NCI-H187 treated with DMSO at 0.1 percent for 48 hours (cell line): Measurements from ENCODE around the gene LGR6.
"Not testable (repeated sequence)": the region's sequence is repeated elsewhere in the genome, so short reads cannot be mapped to it uniquely, and the experiment has no call there.

Experiments
- DNase-seq: peaks from one replicate; lab custom pipeline; 2025; lab: John Stamatoyannopoulos, UW

The LGR6 gene

DNA sequence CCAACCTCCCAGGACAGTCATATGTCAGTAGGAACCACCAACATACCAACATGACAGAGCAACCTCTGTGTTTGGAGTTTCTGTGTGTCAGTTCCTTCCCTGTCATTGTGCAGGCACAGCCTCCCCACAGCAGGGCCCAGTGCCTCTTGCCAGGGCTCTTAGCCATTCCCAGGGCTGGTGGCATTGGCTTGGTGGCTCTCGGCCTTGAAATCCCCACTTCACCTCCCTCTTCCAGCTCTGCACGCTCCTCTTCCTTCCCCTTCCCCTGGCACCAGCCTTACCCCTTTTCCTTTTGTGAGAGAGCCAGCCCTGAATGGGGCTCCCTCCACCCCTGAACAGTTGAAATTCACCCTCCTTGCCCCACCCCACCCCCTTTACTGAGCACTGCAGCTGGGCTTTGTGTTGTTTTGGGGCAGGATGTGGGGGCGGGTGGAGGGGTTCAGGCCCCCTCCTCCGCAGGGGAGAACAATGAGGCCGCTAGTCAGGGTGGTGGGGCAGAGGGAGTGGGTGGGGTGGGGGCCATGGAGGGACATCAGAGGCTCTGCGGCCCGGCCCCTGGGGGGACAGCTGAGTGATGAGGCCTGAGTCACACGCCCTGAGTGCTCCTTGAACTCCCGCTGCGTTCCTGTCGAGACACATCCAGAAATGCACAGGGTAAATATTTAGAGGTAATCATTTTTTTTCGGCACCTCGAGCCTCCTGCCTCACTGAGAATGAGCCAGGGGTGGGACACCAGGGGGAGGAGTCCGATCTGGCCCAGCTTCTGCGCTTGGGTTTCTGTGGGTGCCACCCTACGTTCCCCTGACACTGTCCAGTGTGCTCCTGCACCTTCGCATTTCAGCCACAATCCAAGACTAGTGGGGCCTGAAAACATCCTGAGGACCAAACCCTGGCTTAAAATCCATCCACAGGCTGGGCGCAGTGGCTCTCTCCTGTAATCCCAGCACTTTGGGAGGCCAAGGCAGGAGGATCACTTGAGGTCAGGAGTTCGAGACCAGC is 28.6 kb downstream of the LGR6 start:
- DNase-seq, result peak; percentile 63

DNA sequence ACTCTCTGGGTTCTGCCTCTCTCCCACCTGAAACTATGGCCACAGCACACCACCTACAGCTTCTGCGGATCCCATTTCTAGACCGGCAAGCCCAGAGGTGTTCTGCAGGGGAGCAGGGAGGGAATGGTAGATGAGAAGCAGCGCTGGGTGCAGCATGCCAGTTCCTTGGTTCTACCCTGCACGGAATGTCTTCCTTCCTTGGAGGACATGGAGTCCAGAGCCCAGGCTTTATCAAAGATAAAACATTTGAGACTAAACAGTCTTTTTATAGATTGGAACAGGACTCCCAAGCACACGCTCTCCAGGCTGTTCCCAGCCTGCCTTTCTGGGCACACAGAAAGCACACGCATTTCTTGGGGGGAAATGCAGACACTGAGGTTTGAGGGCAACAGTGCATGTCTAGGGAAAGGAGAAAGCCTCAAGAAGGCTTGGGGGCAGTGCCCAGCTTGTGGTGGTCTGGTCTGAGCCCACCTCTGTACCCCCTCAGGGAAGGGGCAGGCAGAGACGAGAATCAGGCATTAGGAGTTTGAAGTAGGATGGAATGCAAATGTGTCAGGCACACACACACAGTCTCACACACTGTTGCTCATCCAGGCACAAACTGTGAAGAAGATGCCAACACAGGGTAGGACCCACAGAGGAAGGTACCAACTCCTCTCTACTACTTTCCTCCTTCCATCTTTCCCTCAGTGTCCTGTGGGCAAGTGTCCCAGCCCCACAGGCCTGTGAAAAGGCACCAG is 29.7 kb downstream of the LGR6 start:
- DNase-seq, result no peak

DNA sequence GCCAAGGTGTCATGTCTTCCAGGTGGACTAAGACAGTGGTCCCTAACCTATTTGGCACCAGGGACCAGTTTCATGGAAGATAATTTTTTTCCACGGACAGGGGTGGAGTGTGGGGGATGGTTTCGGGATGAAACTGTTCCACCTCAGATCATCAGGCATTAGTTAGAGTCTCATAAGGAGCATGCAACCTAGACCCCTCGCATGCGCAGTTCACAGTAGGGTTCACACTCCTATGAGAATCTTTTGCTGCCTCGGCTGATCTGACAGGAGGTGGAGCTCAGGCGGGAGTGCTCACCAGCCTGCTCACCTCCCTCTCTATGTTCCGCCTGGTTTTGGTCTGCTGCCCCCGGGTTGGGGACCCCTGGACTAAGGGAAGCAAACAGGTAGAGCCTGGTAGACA is 30.9 kb downstream of the LGR6 start:
- no peak for DNase-seq

DNA sequence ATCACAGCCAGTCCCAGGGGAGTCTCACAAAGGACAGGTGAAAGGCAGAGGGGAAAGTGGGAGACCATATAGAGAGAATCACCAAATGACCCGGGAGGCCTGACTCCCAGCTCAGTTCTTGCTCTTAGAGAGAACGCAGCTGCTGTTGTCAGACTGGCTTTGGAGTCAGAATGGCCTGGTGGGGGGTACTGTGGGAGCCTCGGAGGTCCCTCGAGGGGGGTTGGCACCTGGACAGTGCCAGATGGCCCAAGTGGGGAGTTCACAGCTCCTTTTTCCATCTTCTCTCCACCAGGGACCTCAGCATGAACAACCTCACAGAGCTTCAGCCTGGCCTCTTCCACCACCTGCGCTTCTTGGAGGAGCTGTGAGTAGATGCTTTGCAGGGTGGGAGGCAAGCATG is 31.5 kb downstream of the LGR6 start:
- no peak for DNase-seq

DNA sequence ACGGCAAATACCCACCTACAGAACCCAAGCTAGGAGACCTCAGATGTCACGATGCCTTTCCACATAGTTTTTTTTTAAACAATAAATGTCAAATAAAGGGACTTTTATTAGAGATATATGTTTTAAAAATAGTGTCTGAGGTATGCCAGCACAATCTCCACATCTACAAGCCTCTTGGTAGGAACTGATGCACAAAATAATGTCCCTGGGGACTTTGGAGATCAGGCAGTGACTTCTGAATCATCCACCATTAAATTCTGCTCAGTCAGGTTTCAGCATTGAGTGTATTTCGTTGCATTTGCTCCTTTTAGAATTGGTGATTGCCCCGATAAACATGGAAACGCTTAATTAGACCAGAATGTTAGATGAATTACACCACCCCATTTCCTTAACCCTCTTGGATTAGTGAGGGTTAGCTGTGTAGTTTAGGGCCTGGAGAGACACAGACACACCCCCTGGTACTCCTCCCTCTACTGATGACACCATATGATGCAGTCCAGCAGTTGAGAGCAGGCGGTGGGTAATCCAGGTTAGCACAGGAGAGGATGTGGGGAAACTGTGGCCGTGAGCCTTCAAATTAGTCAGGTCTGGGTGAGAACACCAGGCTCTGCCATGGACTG is 33.6 kb downstream of the LGR6 start:
- no peak for DNase-seq

DNA sequence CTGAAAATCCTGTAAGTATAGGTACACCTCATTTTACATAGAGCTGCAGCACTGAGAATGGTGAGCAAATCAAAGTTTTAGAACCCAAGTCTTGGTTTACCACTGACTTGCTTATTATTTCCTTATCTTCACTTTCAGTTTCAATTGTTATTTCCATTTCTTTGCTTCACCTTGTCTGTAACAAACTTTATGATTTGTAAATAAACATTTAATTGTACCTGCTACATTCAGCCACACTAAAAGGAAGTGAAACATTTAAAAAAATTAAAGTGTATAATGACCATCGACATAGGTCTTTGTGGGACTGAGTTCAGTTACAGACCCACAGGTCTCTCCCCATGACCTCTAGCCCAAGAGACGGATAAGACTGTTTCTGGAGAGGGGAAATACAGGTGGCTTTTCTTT is 34.4 kb downstream of the LGR6 start:
- DNase-seq, result no peak

DNA sequence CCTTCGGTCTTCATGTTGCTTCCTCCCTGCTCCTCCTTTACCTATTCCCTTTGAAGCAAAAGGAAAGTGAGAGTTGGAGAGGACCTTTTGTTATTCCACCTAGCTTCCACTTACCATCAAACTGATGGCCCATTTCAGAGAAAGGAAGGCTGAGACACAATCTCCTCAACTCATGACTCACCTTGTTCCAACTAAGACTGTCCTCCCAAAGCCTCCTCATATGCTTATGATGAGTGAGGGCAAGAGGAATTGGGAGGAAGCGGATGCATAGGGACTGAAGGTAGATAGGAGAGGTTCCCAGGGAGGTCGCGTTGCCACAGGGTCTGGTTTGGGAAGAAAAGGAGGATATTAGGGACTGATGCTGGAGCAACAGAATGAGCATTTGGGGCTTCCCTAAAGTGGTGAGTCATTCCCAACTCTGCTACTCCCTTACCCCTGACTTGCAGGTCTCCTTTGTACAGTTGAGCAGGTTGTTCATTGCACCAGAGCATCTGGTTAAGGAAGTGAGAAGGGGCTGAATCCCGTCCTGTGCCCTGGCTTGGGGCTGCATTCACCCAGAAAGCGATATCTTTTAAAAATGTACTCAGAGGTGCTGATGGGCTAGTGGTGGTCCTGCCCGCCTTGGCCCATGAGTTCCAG is 35.0 kb downstream of the LGR6 start:
- no peak for DNase-seq

DNA sequence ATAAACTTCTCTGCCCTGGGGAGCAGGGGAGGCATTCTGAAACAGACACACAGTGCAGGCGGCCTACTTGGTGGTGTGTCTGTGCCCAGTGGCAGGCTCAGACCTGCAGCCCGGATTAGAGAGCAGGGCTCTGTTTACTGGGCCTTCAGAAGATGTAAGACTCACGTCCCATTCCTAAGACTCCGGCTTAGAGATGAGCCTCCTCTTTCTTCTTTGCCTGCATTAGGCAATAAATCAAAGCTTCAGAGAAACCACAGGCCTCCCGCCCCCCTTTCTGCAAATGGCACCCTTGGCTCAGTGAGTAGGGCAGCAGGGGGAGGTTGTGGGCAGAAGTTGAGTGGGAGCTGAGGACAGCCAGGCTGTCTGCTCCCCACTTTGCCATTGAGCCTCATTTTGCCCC is 35.8 kb downstream of the LGR6 start:
- no peak for DNase-seq

DNA sequence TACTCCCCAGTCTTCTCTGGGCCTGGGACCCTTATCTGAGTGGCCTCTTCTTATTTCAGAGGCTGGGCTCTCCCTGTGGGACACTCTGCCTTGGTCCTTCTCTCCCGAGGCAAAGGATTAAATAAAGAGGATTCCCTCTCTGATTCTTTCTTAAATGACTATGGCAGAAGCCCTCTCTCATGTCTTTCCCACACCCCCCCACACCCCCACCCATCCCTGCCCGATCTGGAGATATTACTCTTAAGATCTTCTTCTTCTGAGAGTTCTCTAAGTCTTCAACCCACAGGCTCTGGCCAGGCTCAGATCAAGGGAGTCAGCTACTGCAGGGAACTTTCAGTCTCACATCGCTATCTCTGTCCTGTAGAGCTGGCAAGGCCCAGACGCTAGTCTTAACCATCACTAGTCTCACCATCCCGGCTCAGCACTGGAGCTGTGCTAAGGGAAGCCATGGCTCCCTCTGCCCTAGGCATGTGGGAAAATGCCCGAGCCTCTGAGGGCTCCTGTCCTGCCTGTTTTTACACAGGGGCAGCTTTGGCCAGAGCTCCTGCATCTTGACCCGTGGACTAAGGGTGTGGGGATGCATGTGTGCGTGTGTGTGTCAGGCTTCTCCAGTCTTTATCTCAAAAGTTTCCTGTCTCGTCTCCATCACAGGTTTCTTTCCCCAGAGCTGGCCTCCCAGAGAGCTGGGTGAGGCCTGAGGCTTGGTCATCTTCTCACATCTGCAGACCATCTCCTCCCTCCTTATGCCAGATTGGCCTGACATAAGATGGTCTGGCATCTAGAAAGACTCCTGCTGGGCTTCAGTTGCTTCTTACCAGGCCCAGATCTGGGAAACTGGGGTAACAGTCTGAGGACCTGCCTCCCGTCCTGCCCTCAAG is 36.7 kb downstream of the LGR6 start:
- DNase-seq, result no peak

DNA sequence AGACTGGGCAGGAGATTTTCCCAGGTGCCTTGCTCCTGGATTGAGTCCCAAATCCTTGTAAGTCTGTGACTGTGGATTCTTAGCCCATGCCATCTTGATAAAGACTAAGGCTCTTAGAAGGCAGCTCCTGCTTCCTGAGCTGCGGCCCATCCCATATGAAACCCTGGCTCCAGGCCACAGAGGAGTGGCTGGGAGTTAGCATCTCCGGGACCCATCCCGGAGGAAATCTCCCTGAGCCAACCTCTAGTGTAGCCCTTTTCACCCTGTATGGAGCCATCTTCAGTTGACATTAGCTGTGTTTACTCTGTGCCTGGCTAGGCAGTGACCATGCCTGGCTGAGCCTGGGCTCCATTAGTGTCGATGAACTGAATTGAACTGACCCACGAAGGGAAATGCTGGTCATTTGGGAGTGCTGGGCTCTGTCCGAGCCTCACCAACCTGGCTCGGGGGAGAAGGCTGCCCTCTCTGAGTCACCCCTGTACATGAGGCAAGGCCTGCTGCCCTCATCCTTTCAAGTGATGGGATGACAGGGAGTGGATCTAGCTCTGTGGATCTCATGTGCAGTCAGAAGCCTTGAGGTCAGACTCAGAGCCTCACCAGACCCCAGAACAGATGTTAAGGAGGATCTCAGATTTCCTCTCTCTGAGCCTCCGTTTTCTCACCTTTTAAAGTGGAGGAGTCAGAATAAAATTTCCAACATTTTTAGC is 37.5 kb downstream of the LGR6 start:
- no peak for DNase-seq

DNA sequence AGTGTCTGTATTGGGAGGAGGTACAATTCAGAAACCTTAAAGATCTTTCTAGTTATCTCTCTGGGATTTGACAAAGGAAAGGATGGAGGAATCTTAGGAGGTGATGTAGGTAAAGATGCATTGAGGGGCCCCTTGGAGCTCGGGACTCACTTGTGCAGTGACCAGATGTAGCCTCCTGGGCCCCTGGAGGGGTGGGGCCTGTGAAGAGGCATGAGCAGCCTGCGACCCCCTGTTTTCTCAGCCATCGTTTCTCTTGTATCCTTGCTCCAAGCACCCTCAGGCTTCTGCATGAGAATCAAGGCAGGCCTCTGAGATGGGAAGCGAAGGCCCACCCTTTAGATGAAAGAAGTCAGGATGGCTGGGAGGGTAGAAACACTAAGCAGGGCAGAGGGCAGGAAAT is 39.6 kb downstream of the LGR6 start:
- no peak for DNase-seq

DNA sequence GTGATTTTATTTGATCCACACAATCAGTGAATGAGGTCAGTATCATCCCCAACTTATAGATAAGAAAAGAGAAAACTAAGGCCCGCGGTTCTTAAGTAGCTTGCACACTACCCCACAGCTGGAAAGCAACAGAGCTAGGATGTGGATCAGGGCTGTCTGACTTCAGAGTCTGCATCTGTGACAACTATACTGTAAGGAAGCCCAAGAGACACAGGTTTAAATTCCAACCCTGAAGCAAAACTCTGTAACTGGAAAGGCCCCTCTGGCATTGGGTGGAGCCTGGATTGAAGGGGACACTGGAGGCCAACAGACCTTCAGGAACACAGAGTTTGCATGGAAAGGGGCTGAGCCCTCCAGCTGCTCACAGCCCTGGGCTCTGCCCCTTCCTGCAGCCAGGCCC is 40.2 kb downstream of the LGR6 start:
- DNase-seq, result no peak

DNA sequence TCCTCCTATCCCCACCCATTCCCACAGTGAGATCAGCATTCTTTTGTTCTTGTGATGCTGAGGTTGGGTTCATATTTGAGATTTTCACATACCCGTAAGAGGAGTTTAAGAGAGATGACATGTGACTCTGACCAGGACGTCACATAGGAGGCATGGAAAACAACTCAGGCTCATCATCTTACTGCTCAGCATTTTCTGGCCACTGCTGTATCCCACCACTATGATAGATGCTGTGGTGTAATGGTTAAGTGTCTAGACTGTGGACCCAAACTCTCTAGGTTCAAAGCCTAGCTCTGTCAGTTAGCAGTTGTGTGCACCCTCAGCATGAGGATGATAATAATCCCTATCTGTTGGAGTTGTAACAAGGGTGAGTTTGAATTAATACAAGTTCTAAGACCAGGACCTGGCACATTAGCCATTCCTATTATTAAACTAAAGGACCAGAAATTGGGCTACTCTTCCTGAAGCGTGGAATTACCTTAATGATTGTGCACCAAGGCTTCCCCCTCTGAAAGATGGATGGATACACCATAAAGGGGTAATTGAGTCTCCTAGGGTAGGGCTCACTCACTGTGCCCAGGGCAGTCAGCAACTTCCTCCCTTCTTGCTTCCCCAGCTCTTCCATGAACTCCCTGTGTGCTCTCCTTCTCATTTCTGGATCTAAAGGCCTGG is 40.9 kb downstream of the LGR6 start:
- no peak for DNase-seq

DNA sequence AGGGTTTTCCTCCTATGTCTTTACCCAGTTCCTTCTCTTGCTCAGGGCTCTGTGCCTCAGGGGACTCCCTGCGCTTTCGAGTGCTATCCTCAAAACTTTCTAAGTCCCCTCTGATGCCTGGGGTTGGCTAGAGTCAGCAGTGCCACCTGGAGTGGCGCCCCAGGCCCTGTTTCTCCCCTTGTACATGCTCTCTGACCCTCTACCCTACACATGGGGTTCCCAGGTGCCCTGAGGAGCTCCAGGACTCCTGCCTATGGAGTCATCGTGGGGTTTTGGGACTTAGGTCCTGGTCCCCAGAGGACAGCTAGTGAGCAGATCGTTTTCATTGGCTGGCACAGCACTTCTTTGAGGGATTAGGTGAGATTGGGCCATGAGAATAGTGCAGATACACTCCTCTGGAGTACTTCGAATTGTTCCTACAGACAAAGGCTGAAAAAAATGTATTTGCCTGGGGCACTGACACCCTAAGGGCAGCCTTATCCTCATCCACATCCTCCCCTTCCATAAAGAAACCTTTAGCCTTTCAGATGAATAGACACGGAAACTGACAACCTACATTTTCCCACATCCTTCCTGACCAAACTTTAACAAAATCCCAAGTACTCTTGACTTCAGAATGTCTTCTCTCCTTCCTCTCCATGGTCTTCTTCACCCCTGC is 41.5 kb downstream of the LGR6 start:
- no peak for DNase-seq

DNA sequence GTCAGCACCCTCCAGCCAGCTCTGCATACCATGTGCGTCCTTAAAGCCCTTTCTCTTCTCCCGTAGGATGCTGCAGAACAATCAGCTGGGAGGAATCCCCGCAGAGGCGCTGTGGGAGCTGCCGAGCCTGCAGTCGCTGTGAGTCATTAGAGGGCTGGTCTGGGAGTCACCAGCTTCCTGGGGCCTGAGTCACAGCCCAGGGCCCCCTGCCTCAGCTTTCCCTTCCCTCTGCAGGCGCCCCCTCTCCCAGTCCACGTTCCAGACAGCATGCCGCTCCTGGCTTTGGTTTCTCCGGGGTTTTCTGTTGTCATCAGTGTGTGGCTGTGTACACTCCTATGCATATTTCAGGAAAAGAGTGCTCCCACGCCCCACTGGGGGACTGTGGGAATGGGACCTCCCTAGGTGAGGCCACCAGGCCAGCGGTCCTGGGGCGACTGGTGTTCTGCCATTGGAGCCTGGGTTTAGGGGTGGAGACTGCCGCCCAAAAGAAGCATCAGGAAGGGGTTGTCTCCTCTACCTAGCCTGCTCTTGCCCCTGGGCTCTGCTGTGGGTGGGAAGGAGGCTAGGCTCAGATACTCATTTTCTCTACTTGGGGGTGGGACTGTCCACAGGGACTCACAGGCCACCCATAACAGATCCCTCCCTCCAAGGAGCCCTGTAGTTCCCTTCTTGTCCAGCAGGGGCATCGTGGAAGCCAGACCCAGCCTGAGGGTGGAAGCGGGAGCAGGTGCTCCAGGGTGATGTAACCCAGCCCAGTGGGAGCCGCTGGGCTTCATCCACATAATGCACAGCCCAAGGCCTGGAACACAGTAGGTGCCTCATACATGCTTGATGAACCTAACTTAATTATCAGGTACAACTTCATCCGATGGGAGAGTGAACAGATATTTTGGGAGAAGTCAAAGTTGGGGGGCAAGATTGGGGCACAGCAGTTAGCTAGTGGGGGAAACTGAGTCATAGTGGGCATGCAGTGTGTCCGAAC is 42.5 kb downstream of the LGR6 start:
- peak; percentile 65 for DNase-seq

DNA sequence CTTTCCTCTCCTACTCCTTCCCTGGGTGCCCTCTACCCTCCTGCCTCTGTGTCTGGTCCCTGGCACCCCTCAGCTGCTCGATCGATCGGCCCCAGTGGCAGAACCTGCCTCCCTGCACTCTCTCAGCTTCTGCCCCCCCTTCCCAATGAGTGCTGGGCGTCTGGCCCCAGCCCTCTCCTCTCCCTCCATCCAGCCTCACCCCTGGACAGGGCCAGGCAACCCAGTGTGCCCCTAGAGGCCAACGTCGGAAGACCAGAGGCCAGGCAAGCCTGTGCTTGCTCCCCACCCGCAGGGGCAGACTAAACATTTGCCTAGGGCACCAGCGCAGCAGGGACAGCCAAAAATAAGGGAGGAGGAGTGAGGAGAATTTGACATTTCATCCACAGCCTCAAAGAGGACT is 43.5 kb downstream of the LGR6 start:
- no peak for DNase-seq

DNA sequence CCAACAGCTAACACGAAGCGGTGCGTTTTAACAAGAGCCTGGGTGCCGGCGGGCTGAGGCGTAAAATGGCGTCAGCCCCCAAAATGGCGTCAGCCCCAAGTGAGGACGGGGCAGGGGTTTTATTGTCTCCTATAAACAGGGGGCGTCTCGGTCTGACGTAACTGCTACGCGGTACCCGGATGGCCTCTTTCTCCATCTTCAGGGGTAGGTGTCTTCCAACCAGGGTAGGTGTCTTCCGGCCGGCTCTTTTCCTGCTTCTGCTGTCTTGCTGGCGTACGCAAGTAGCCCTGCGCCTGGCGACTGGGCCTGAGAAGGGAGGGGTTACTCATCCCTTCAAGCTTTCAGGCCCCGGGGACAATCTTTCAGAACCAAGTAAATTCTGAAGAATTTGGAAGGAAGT is 45.3 kb downstream of the LGR6 start:
- DNase-seq, result no peak

DNA sequence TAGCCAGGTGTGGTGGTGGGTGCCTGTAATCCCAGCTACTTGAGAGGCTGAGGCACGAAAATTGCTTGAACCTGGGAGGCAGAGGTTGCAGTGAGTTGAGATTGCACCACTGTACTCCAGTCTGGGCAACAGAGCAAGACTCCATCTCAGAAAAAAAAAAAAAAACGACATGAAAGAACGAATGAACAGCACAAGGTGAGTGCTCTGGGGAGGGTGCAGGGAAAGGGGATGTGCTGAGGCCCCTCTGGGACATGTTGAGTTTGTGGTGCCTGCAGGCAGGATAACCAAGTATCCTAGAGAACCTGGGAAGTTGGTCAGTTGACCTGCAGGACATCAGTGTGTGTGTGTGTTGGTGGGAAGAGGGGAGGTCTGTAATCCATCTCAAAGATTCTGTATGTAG is 46.6 kb downstream of the LGR6 start:
- DNase-seq, result not testable (repeated sequence)
